Activated CD8-positive, alpha-beta T cell treated with anti-CD3 and anti-CD28 coated beads for 36 hours (primary cell): ENCODE results near the gene CABP2. TPM values are rescaled to one million over a fixed set of nuclear protein-coding genes. Genes with fewer than 3 reads are reported as not detected.

Source experiments
- ATAC-seq: fragments of 200-7000 bp; cut with Tn5 transposase; one replicate; pipeline ENCODE4 v1.10.0; 2021; ENCODE audit warnings: mild to moderate bottlenecking, moderate library complexity
- CTCF ChIA-PET: fragments of 350-600 bp; sonication (Branson Sonifier 250); formaldehyde crosslinking; loops from one replicate; lab custom pipeline; 2021; ENCODE audit warnings: antibody characterized with exemption; lab: Charles Lee
- POLR2A ChIA-PET: fragments of 350-600 bp; sonication (Branson Sonifier 250); formaldehyde crosslinking; loops from one replicate; lab custom pipeline; 2021; ENCODE audit warnings: antibody characterized with exemption; lab: Charles Lee
- DNase-seq: peaks from one replicate; pipeline ENCODE4 v3.0.0-alpha.2; 2020
- H3K27ac Mint-ChIP-seq: one replicate; pipeline ENCODE4 v1.8.0; 2021; ENCODE audit warnings: mild to moderate bottlenecking, mixed read lengths
- H3K27me3 Mint-ChIP-seq: one replicate; pipeline ENCODE4 v1.8.0; 2021; ENCODE audit warnings: mixed read lengths
- H3K36me3 Mint-ChIP-seq: one replicate; pipeline ENCODE4 v1.8.0; 2021; ENCODE audit warnings: low read depth, mixed read lengths
- H3K4me1 Mint-ChIP-seq: one replicate; pipeline ENCODE4 v1.8.0; 2021; ENCODE audit warnings: low read depth, mixed read lengths
- H3K4me3 Mint-ChIP-seq: one replicate; pipeline ENCODE4 v1.8.0; 2021; ENCODE audit warnings: mild to moderate bottlenecking, moderate library complexity, mixed read lengths
- H3K9me3 Mint-ChIP-seq: one replicate; pipeline ENCODE4 v1.8.0; 2021; ENCODE audit warnings: mixed read lengths
- CTCF ChIP-seq: fragments of 200-600 bp; IDR thresholded peaks from one replicate; pipeline ENCODE4 v1.8.0; 2022; ENCODE audit warnings: antibody characterized with exemption, mild to moderate bottlenecking
- intact Hi-C: fragments of 100-400 bp; cut with micrococcal nuclease; formaldehyde crosslinking; loops from one replicate; pipeline ENCODE4 v1.10.0; 2022
- total RNA-seq, 2 experiments: library from RNA; stranded (reverse); gene quantifications; one replicate each; pipeline ENCODE4 v1.2.3, GENCODE V29; 2021

CABP2 gene
- total RNA-seq, 2 experiments from 2014 or later, result not detected

GRCh38 chr11:67499808-67500483 lies 23.3 kb downstream of the CABP2 start:
- peaks cover 24% of the 10 kb centered on the region for H3K36me3 Mint-ChIP-seq
- no peaks in the 10 kb centered on the region for H3K9me3 Mint-ChIP-seq
- H3K4me3 Mint-ChIP-seq, result no peak overlapping the region
- peaks cover 23% of the 10 kb centered on the region for H3K4me1 Mint-ChIP-seq
- no peak for TF ChIP-seq CTCF
- intact Hi-C loops, result no loop called here
- ChIA-PET POLR2A (interaction anchor here (1.5 to 8.8 kb wide), 2 partner anchors 11 to 62 kb away, joined by 6 to 108 read pairs; partner anchors contain the start of gene PTPRCAP), CTCF (no interaction called here)
- ATAC-seq (no peak), DNase-seq (no peak)
- H3K27me3 Mint-ChIP-seq, result no peaks in the 10 kb centered on the region
- H3K27ac Mint-ChIP-seq, result no peak overlapping the region

GRCh38 chr11:67498544-67498972 lies 24.7 kb downstream of the CABP2 start:
- H3K4me3 Mint-ChIP-seq, result no peak overlapping the region
- H3K27me3 Mint-ChIP-seq, result no peaks in the 10 kb centered on the region
- DNase-seq, result no peak
- ChIA-PET POLR2A (interaction anchor here (8.8 kb wide), 1 partner anchor 10 kb away, joined by 108 read pairs; no protein-coding TSS in a partner anchor), CTCF (no interaction called here)
- intact Hi-C loops, result no loop called here
- H3K4me1 Mint-ChIP-seq, result peaks cover 22% of the 10 kb centered on the region
- no peaks in the 10 kb centered on the region for H3K9me3 Mint-ChIP-seq
- no peak overlapping the region for H3K27ac Mint-ChIP-seq
- no peak for ATAC-seq
- H3K36me3 Mint-ChIP-seq, result peaks cover 24% of the 10 kb centered on the region
- TF ChIP-seq CTCF, result no peak

GRCh38 chr11:67497656-67498291 lies 25.5 kb downstream of the CABP2 start:
- CTCF ChIA-PET, result no interaction called here
- H3K27me3 Mint-ChIP-seq, result no peaks in the 10 kb centered on the region
- POLR2A ChIA-PET, result interaction anchor here (1.2 to 8.8 kb wide), 3 partner anchors 9 to 84 kb away, joined by 3 to 108 read pairs (median 3); no protein-coding TSS in a partner anchor
- DNase-seq (no peak), ATAC-seq (no peak)
- H3K27ac Mint-ChIP-seq, result peak overlapping the region; percentile 34
- H3K9me3 Mint-ChIP-seq, result no peaks in the 10 kb centered on the region
- H3K4me3 Mint-ChIP-seq, result no peak overlapping the region
- peaks cover 16% of the 10 kb centered on the region for H3K4me1 Mint-ChIP-seq
- intact Hi-C loops, result no loop called here
- peaks cover 21% of the 10 kb centered on the region for H3K36me3 Mint-ChIP-seq
- TF ChIP-seq CTCF, result no peak

GRCh38 chr11:67496113-67496512 lies 27.1 kb downstream of the CABP2 start:
- Mint-ChIP-seq H3K27me3 (no peaks in the 10 kb centered on the region), H3K4me1 (peaks cover 7% of the 10 kb centered on the region), H3K36me3 (peaks cover 20% of the 10 kb centered on the region), H3K9me3 (no peaks in the 10 kb centered on the region), H3K27ac (no peak overlapping the region), H3K4me3 (no peak overlapping the region)
- CTCF ChIA-PET, result interaction anchor here (1.4 kb wide), 1 partner anchor 145 kb away, joined by 3 read pairs; no protein-coding TSS in a partner anchor
- ATAC-seq (no peak), DNase-seq (no peak)
- intact Hi-C loops, result no loop called here
- POLR2A ChIA-PET, result no interaction called here
- TF ChIP-seq CTCF, result no peak
